ENCODE measurements around the gene CELF1. TPM values are rescaled to one million over a fixed set of nuclear protein-coding genes. Genes with fewer than 3 reads are reported as not detected.

CELF1 gene
- total and polyA plus RNA-seq, 2 of the 13 experiments (the other 11 are each of a cell fraction or from before 2014, with no cell fraction given): 69.0 to 80.1 TPM

GRCh38 chr11:47552566-47553405 is at the start of gene CELF1 (continued):
- TF ChIP-seq MTF2 (CRISPR knock-in tag; IDR thresholded peaks at IDR 0.05; ENCODE audit: borderline replicate concordance) (peak; percentile 62; the same call in 1 of the 2 replicates), PAWR (CRISPR knock-in tag; IDR thresholded peaks at IDR 0.05; ENCODE audit: borderline replicate concordance) (no peak), KDM5B (CRISPR knock-in tag; IDR thresholded peaks at IDR 0.05; ENCODE audit: borderline replicate concordance) (peak; percentile 84), ZNF510 (CRISPR knock-in tag; IDR thresholded peaks at IDR 0.05; ENCODE audit: low read depth) (peak; percentile 47; the same call in 1 of the 2 replicates), ZNF740 (CRISPR knock-in tag; IDR thresholded peaks at IDR 0.05) (0 out of 2 replicates have a peak, but pooled peaks have one; percentile 10), POGZ (CRISPR knock-in tag; IDR thresholded peaks at IDR 0.05) (peak; percentile 77; the same call in 1 of the 2 replicates), ZNF761 (CRISPR knock-in tag; conservative IDR thresholded peaks at IDR 0.05) (no peak), ZHX1 (CRISPR knock-in tag; IDR thresholded peaks at IDR 0.05; ENCODE audit: low read depth) (peak; percentile 89), THRA (CRISPR knock-in tag; IDR thresholded peaks at IDR 0.05; ENCODE audit: borderline replicate concordance) (peak; percentile 22; the same call in 1 of the 2 replicates), ZNF749 (CRISPR knock-in tag; IDR thresholded peaks at IDR 0.05; ENCODE audit: borderline replicate concordance) (no peak), PATZ1 (CRISPR knock-in tag; IDR thresholded peaks at IDR 0.05) (peak; percentile 65), BRD4 (CRISPR knock-in tag; IDR thresholded peaks at IDR 0.05) (no peak), NR1H2 (CRISPR knock-in tag; IDR thresholded peaks at IDR 0.05; ENCODE audit: borderline replicate concordance, low read depth) (0 out of 2 replicates have a peak, but pooled peaks have one; percentile 42), MEIS1 (CRISPR knock-in tag; IDR thresholded peaks at IDR 0.05; ENCODE audit: borderline replicate concordance) (no peak), ZNF558 (CRISPR knock-in tag; IDR thresholded peaks at IDR 0.05; ENCODE audit: borderline replicate concordance) (peak; percentile 51; the same call in 1 of the 2 replicates), ARID4A (CRISPR knock-in tag; IDR thresholded peaks at IDR 0.05; ENCODE audit: borderline replicate concordance) (peak; percentile 90)
